DMS114 treated with DMSO at 0.1 percent for 48 hours (cell line): Measurements from ENCODE around the gene NFAT5.

Source experiments
- DNase-seq: peaks from one replicate; lab custom pipeline; 2025; ENCODE audit not compliant: unreplicated experiment; lab: John Stamatoyannopoulos, UW

Gene NFAT5

DNA sequence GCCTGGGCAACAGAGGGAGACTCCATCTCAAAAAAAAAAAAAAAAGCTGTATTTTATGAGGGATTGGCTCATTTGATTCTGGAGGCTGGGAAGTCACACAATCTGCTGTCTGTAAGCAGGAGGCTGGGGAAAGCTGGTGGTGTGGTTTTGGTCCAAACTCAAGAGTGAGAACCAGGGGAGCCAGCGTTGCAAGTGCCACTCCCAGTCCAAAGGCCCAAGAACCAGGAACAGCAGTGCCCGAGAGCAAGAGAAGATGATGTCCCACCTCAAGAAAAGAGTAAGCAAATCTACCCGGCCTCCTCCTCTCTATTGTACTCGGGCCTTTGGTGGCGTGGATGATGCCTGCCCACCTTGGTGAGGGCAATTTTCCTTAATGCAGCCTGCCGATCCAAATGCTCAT is 166.3 kb downstream of the NFAT5 start:
- DNase-seq = no peak

DNA sequence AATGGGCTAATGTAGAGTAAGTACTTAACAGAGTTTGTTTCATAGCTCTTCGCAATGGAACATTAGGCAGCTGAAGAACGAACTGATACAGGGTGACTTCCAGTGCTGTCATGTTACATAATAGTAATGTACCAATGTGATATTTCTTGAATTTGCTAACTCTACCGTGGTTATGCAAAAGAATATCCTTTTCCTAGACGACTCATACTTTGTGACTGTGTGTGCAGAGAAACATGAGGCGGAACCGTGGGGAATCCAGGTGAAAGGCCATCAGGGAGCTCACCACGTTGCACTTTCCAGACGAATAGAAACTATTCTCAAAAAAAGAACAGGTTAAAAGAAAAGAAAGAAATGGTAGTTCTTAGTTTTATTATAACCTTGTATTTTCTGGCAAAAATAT is 175.8 kb downstream of the NFAT5 start:
- DNase-seq = no peak

DNA sequence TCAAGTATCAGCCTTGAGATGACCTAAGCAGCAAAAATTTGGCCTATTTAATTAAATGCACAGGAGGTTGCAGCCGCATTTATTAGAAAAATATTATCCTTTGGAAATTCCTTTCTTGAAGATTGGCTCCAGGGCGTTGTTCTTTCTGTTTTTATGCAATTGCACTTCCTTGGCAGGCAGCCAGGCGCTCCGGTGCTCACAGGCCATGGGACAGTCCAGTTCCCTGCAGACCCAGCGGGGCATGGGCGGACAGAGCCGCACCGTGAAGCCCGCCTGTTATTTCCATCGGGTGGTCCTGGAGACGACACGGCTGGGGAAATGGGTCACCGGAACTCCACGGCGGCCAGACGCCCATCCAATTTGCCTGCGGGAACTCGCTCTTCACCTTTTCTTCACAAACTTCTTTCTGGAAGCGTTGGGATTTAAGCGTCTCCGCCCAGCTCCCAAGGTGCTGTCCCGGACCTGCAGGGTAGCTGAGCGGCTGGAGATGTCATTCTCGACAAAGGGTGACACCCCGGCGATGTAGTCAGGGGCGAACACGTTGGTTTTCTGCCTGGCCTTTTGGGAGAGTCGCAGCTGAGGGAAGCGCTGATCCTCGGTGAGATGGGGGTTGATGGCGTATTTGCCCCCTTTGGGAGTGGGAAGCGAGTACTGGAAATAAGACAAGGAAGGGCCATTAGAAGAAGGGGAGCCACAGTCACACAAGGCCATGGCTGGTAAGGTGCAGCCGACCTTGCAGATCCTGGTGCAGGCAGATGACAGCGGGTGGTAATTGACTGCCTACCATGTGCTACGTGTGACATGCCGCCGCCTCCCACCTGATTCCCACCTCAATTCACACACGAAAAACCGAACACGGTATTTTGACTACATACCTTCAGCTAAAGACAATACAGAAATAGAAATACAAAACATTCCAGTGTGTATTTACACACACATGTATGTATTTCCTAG is 176.5 kb downstream of the NFAT5 start:
- no peak for DNase-seq

DNA sequence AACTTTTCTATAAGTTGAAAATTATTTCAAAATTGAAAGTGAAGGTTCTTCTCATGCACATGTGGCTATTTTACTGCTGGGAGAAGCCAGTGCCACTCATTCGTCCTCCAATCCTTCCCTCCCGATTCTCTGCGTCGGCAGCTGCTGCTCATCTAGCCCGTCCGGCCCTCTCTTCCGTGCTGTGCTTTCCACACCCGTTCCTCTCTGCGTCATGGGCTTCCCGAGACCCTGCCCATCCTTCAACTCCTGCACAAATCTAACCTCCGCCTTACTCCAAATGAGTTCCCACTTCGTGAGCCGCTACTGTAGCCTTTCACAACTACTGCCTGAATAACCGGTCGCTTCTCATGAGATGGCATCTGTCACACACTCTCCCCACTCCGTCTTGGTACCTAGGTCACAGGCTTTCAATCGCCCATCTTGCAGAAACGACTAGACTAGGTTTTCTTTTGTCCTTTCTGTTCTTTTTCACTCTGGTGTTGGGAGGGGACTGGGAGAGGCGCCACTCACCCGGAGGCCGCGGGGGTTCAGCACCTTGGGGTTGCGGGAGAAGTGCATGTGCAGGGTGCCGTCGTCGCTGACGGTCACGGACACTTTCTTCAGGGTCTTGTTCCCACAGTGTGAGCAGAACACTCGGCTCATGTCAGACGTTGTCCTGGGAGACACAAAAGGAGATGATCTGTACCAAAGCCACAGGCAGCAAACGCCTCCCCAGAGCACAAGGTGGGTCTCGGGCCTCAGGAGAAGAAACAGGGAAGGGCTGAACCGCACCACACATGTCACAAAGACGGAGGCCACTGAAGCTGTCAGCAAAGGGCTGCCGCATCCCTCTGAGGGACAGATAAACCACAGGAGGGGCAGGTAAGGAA is 178.8 kb downstream of the NFAT5 start:
- no peak for DNase-seq

DNA sequence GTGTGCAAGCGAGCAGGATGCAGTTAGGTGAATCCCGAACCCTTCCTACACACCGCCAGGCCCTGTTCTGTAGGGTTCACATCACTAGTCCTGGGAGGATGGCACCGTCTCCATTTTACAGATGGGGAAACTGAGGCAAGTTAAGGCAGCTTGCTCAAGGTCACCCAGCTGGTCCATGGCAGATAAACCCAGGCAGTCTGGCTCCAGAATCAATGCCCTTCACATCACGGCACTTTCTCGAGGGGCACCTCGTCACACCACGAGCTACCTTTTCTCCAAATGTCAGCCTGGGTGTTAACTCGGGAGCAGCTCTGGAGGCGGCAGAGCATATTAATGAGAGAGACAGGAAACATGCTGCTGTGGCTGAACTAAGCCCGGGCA is 179.5 kb downstream of the NFAT5 start:
- no peak for DNase-seq

DNA sequence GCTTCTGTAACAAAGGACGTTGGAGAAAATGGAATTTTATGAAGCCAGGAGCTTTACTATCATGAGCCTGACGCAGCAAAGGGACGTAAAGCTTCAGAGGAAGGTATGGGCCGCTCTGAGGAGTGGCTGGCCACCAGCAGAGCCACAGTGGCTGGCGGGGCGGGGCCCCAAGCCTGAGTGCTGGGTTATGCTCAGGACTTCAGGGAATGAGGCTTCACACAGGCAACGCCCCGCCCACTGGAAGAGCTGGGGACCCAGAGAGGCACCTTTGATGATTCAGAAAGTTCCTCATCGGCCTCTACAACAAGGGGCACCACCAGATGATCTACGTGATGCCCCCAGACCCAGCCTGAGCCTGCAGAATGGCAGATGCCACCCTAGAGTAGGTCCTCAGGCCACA is 180.2 kb downstream of the NFAT5 start:
- no peak for DNase-seq

DNA sequence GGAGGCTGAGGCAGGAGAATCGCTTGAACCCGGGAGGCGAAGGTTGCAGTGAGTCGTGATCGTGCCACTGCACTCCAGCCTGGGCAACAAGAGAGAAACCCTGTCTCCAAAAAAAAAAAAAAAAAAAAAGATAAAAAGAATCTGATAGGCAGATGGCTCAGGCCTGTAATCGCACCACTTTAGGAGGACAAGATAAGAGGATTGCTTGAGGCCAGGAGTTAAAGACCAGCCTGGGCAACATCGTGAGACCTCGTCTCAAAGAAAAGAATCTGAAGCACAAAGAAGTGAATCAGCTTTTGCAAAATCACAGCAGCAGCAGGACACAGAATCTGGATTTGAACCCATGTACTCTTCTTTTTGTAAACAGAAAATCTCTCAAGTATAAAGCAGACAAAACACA is 181.3 kb downstream of the NFAT5 start:
- no peak for DNase-seq

DNA sequence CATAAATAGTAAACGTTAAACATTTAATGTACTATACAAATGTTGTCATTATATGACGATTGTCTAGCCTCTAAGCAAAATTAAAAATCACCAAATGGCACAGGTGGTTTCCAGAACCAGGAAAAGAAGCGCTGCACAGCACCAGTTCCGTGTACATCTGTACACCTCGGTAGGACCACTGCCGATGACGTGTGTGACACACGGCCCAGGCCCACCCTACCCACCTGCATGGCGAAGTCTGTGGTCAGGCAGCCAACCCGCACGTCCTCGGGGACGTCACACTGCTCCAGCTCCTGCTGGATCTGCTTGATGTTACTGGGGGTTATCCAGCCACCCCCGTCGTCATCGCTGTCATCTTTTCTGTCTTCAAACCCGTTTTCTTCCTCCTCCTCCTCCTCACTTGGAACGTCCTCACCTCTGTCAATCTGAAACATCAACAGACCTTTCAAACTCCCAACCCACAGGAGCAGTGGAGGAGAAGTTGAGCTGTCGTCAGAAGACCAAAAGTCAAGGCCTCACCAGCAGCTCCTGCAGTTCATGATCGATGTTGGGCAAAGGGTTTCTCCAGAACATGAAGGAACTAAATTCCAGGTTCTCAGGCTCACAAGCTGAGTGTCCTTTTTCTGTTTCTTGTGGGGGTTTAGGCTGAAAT is 183.1 kb downstream of the NFAT5 start:
- no peak for DNase-seq

DNA sequence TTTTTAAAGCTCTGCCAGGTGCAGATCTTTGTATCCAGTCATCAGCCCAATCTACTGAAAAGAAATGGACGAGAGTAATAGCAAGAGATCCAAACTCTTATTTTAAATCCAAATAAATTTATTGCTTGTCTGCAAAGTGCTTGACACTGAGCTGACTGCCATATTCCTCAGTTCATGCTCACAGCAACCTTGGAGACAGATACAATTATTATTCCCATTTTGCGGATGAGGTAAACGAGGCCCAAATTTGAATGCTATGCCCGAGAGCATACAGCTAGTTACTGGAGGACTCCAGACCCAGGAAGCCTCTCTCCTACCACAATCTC is 188.3 kb downstream of the NFAT5 start:
- no peak for DNase-seq
